Activated CD4-positive, alpha-beta memory T cell treated with anti-CD3 and anti-CD28 coated beads for 36 hours (primary cell): ENCODE results near the gene ATF4. TPM values are rescaled to one million over a fixed set of nuclear protein-coding genes. Genes with fewer than 3 reads are reported as not detected.

Experiments used
- total RNA-seq, 2 experiments: library from RNA; stranded (reverse); gene quantifications; one replicate each; pipeline ENCODE4 v1.2.3, GENCODE V29; 2021

The ATF4 gene
- total RNA-seq, 2 experiments from 2014 or later, result 437 to 455 TPM

Other genes starting within 250 kb of the ATF4 start
- 1,000 to 10,000 TPM; 2,986 to 3,013 TPM for gene RPL3, start 200.9 kb upstream of the ATF4 start, total RNA-seq
- not detected for gene SYNGR1, start 170.6 kb upstream of the ATF4 start, total RNA-seq
- gene TAB1, start 120.8 kb upstream of the ATF4 start, total RNA-seq, result 10 to 100 TPM; 17.2 to 21.1 TPM
- under 1 TPM in 1 of 2 experiments, not detected in 1; 0.05 TPM for gene MGAT3, start 63.5 kb upstream of the ATF4 start, total RNA-seq
- 10 to 100 TPM; 40.3 to 43.1 TPM for gene MIEF1, start 18.3 kb upstream of the ATF4 start, total RNA-seq
- 10 to 100 TPM; 65.2 to 67.5 TPM for gene RPS19BP1, start 12.2 kb downstream of the ATF4 start, total RNA-seq
- under 1 TPM; 0.36 to 0.57 TPM for gene CACNA1I, start 50.2 kb downstream of the ATF4 start, total RNA-seq